ENCODE measurements around the gene TMSB15A. TPM values are rescaled to one million over a fixed set of nuclear protein-coding genes. Genes with fewer than 3 reads are reported as not detected.
"Not testable (repeated sequence)": the region's sequence is repeated elsewhere in the genome, so short reads cannot be mapped to it uniquely, and the experiment has no call there.

TMSB15A gene
- total RNA-seq, result not detected in 2 replicates

DNA sequence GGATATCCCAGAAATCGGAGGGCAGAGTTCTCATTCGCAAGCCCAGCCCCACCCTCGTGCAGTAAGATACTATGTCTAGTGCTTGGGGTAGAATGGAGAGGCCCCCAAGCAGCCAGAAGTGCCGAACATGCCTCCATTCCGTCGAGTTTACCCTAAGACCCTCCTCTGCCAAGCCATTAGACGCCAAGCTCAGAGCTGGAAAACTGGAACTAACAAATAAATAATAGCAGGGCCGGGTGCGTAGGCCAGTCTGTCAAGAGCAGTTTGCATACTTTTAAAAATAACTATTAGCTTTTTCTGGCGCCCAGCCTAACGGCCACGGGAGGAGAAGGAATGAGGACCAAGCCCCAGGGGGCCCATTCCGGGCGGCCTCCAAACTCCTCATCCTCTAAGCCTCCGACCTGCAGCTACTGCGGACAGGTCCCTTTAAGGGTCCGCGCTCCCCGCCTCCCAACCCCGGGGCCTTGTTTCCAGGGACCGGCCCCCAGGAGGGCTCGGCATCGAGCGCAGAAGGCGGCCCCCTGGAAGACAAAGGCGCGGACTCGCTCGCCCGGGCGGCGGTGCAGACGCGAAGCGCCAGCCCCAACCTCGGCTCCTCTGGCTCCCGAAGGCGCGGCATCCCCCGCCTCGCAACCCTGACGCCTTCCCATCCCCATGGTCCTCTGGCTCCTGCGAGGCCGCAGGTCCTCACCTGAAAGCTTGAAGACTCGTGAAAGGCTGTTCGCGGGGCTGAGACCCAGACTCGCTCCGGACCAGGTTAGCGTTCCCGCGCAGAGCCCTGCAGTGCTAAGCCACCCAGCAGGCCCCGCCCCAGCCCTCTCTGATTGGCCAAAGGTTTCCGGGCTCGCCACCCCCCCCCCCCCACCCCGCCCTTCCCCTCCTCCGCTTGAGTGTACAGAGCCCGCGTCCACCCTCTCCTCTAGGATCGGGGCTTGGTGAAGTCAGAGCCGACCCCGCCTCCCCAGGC is at the start of gene TMSB15A:
TMSB15A (minus strand) TSS at position 765 of the 967 bp plus-strand sequence.
- Mint-ChIP-seq H3K9me3 (no peaks in the 10 kb centered on the region), H3K36me3 (ENCODE audit: low read depth) (no peaks in the 10 kb centered on the region), H3K4me1 (peaks cover 6% of the 10 kb centered on the region), H3K27ac (no peak within 1 kb of the TSS), H3K27me3 (peaks cover 20% of the 10 kb centered on the region), H3K4me3 (peak within 1 kb of the TSS; percentile 80)
- DNase-seq, result peak; percentile 20
- ChIA-PET POLR2A (no interaction called here), CTCF (interaction anchor here (0.5 kb wide), 1 partner anchor 30 kb away, joined by 3 read pairs; no protein-coding TSS in a partner anchor)
- ATAC-seq (ENCODE audit: low read depth), result peak; percentile 74
- TF ChIP-seq, protein P1, sequence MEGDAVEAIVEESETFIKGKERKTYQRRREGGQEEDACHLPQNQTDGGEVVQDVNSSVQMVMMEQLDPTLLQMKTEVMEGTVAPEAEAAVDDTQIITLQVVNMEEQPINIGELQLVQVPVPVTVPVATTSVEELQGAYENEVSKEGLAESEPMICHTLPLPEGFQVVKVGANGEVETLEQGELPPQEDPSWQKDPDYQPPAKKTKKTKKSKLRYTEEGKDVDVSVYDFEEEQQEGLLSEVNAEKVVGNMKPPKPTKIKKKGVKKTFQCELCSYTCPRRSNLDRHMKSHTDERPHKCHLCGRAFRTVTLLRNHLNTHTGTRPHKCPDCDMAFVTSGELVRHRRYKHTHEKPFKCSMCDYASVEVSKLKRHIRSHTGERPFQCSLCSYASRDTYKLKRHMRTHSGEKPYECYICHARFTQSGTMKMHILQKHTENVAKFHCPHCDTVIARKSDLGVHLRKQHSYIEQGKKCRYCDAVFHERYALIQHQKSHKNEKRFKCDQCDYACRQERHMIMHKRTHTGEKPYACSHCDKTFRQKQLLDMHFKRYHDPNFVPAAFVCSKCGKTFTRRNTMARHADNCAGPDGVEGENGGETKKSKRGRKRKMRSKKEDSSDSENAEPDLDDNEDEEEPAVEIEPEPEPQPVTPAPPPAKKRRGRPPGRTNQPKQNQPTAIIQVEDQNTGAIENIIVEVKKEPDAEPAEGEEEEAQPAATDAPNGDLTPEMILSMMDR (IDR thresholded peaks at IDR 0.05), result no peak
- intact Hi-C loops (cut with micrococcal nuclease), result no loop called here

DNA sequence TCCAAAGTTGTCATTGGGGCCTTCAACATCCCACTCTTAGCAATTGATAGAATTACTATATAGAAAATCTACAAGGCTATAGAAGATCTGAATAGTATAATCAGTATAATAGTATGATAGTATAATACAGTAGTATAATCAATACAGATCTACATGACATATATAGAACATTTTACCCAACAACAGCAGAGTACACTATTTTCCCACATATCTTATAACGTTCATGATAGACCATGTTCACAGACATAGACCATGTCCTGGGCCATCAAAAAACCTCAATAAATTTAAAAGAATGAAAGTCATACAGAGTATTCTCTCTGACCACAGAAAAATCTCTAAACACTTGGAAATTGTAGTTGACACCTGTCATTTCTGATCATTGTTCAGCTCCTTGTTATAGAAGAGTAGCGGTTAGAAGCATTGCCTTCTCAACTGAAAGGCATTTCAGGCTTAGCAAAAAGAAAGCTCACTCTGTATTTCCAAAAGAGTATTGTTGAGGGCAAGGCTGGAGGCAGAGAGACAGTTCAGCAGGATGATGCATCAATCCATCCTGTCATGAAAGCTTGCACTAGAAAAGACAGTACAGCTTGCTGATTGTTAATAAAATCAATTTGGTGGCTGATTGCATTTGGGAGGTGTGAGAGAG is 44.0 kb upstream of the TMSB15A start:
- H3K36me3 Mint-ChIP-seq (ENCODE audit: low read depth), result no peaks in the 10 kb centered on the region
- no peak for DNase-seq
- TF ChIP-seq, protein P1 (IDR thresholded peaks at IDR 0.05), result no peak
- no peak for ATAC-seq (ENCODE audit: low read depth)
- H3K4me1 Mint-ChIP-seq, result no peaks in the 10 kb centered on the region
- intact Hi-C loops (cut with micrococcal nuclease), result no loop called here
- no peak overlapping the region for H3K27ac Mint-ChIP-seq
- H3K4me3 Mint-ChIP-seq, result no peak overlapping the region
- ChIA-PET CTCF (no interaction called here), POLR2A (no interaction called here)
- H3K9me3 Mint-ChIP-seq, result no peaks in the 10 kb centered on the region
- H3K27me3 Mint-ChIP-seq, result no peaks in the 10 kb centered on the region

- no peaks in the 10 kb centered on the region for H3K27me3 Mint-ChIP-seq
- TF ChIP-seq, protein P1 (IDR thresholded peaks at IDR 0.05), result no peak
- H3K27ac Mint-ChIP-seq, result no peak overlapping the region
- H3K9me3 Mint-ChIP-seq, result no peaks in the 10 kb centered on the region
- no peaks in the 10 kb centered on the region for H3K36me3 Mint-ChIP-seq (ENCODE audit: low read depth)
- POLR2A ChIA-PET, result no interaction called here
- no peaks in the 10 kb centered on the region for H3K4me1 Mint-ChIP-seq
- CTCF ChIA-PET, result no interaction called here
- H3K4me3 Mint-ChIP-seq, result no peak overlapping the region
- intact Hi-C loops (cut with micrococcal nuclease), result no loop called here
- ATAC-seq (ENCODE audit: low read depth), result no peak
- no peak for DNase-seq
Observed at GRCh38 chrX:102558607-102559006, 42.1 kb upstream of the TMSB15A start.

DNA sequence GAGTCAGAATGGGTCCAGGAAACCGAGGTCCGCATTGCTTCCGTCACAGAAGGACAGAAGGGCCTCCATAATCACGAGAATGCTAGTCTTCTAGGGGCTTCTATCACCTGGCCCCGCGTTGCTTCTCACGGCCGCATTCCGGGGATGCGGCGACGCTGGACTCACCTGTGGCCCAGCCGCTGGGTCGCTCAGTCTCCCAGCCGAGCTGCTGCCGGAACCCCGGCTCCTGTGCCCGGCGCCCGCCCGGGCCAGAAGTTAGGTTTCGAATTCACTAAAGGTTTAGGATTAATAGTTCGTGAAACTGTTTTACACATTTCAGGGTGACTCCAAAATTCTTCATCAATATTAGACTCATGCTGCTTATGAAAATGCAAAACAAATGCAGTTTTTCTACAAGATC is 31.7 kb upstream of the TMSB15A start:
- peaks cover 4% of the 10 kb centered on the region for H3K27me3 Mint-ChIP-seq
- no peaks in the 10 kb centered on the region for H3K36me3 Mint-ChIP-seq (ENCODE audit: low read depth)
- TF ChIP-seq, protein P1 (IDR thresholded peaks at IDR 0.05), result no peak
- ChIA-PET POLR2A (no interaction called here), CTCF (no interaction called here)
- no peaks in the 10 kb centered on the region for H3K4me1 Mint-ChIP-seq
- H3K4me3 Mint-ChIP-seq, result no peak overlapping the region
- H3K27ac Mint-ChIP-seq, result no peak overlapping the region
- intact Hi-C loops (cut with micrococcal nuclease), result no loop called here
- H3K9me3 Mint-ChIP-seq, result no peaks in the 10 kb centered on the region
- no peak for DNase-seq
- no peak for ATAC-seq (ENCODE audit: low read depth)

DNA sequence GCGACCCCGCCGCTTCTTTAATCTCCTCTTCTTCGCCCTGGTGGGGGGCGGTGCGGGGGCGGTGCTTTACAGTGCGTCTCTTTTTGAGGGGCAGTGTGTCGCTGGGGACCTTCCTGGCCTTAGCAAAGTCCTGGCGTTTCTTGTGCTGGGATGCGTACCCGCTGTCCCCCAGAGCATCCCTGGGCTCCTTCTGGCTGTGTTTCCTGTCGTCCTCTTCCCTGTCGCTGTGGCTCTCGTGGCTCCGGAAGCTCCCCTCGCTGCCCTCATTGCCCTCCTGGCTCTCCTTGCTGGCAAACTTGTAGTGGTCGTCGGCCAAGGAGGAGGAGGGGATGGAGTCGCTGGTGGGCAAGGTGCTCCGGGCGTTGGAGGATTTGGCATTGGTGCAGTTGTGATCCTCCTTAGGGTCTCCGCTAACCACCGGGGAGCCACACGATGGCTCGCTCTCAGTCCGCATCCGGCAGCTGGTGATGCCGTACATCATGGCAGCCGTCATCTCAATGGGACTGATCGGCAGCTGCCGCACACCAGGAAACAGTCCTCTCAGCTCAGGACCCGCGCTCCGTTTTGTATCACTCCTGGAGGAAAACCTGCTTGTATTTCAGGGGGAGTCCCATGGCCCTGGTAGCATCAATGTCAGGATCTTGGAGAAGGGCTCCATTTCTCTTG is 30.4 kb upstream of the TMSB15A start:
- H3K27me3 Mint-ChIP-seq, result peaks cover 4% of the 10 kb centered on the region
- no peak for DNase-seq
- POLR2A ChIA-PET, result no interaction called here
- H3K27ac Mint-ChIP-seq, result no peak overlapping the region
- no peaks in the 10 kb centered on the region for H3K9me3 Mint-ChIP-seq
- CTCF ChIA-PET, result no interaction called here
- TF ChIP-seq, protein P1 (IDR thresholded peaks at IDR 0.05), result no peak
- no peak for ATAC-seq (ENCODE audit: low read depth)
- H3K36me3 Mint-ChIP-seq (ENCODE audit: low read depth), result no peaks in the 10 kb centered on the region
- intact Hi-C loops (cut with micrococcal nuclease), result no loop called here
- no peaks in the 10 kb centered on the region for H3K4me1 Mint-ChIP-seq
- peak overlapping the region; percentile 72 for H3K4me3 Mint-ChIP-seq

GRCh38 chrX:102546175-102546574 is 29.6 kb upstream of the TMSB15A start:
- H3K4me1 Mint-ChIP-seq; H3K9me3 Mint-ChIP-seq; H3K27ac Mint-ChIP-seq; ATAC-seq (ENCODE audit: low read depth); H3K4me3 Mint-ChIP-seq; intact Hi-C loops (cut with micrococcal nuclease); H3K27me3 Mint-ChIP-seq; DNase-seq; H3K36me3 Mint-ChIP-seq (ENCODE audit: low read depth): not testable (repeated sequence)
- ChIA-PET POLR2A (interaction anchor here (0.7 kb wide), 1 partner anchor 1570 kb away, joined by 7 read pairs; no protein-coding TSS in a partner anchor), CTCF (interaction anchor here (0.7 kb wide), 1 partner anchor 30 kb away, joined by 3 read pairs; no protein-coding TSS in a partner anchor)

Measured in activated B cell treated with CpG ODN at 0.5 μM for 24 hours (primary cell).